ENCODE measurements around the gene ACOX3. TPM values are rescaled to one million over a fixed set of nuclear protein-coding genes. Genes with fewer than 3 reads are reported as not detected.

The ACOX3 gene
- polyA plus RNA-seq, 1 of the 3 experiments (the other 2 are of a cell fraction) = 8.4 TPM

DNA sequence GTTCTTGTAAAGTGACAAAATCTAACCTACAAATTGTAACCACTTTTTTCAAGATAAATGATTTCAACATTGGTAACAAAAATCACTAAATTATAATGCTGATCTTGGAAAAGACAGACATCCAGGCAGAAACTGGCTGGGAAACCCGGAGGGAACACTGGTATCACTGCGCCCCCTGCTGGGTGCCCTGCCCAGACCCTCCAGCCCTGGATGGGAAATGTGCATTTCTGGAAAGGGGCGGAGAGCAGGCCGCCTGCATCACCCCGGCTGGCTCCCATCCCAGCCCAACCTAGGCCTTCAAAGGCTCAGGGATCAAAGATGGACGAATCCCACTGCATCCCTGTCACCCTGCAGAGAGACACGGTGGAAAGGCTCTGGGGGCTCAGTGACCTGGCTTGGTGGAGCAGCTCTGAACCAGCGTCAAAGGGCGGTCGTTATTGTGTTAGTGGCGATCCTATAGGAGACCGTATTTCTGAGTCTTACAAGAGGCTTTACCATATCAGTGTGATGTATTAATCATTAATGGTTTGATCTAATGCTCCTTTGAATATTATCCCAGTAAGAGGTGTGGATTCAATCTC lies 37.3 kb downstream of the ACOX3 start (continued):
- TF ChIP-seq, protein P1, sequence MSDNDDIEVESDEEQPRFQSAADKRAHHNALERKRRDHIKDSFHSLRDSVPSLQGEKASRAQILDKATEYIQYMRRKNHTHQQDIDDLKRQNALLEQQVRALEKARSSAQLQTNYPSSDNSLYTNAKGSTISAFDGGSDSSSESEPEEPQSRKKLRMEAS (IDR thresholded peaks at IDR 0.05; ENCODE audit: low read depth) = no peak
- TF ChIP-seq GATA2 (CRISPR knock-in tag; IDR thresholded peaks at IDR 0.05) (no peak), ZBTB33 (IDR thresholded peaks at IDR 0.05; ENCODE audit: borderline replicate concordance, low read depth) (no peak), POLR2AphosphoS5 (IDR thresholded peaks at IDR 0.05; ENCODE audit: low read depth, low read length) (no peak), NRF1 (IDR thresholded peaks at IDR 0.05; ENCODE audit: low read depth, low read length) (no peak), RAD21 (IDR thresholded peaks at IDR 0.05; ENCODE audit: low read length) (peak; percentile 99), TAF1 (IDR thresholded peaks at IDR 0.05; ENCODE audit: borderline replicate concordance, low read depth, low read length) (no peak), EP300 (IDR thresholded peaks at IDR 0.05; ENCODE audit: borderline replicate concordance in 1 of 2, low read depth in 1 of 2, low read length in 1 of 2) (no peak), REST (IDR thresholded peaks at IDR 0.05; ENCODE audit: low read depth, low read length) (no peak), GABPA (IDR thresholded peaks at IDR 0.05; ENCODE audit: low read depth) (no peak), SMC3 (IDR thresholded peaks at IDR 0.05; ENCODE audit: low read depth, low read length) (peak; percentile 99), PBX3 (IDR thresholded peaks at IDR 0.05) (no peak), NFIC (IDR thresholded peaks at IDR 0.05; ENCODE audit: borderline replicate concordance) (peak; percentile 38; the same call in 1 of the 2 replicates)

DNA sequence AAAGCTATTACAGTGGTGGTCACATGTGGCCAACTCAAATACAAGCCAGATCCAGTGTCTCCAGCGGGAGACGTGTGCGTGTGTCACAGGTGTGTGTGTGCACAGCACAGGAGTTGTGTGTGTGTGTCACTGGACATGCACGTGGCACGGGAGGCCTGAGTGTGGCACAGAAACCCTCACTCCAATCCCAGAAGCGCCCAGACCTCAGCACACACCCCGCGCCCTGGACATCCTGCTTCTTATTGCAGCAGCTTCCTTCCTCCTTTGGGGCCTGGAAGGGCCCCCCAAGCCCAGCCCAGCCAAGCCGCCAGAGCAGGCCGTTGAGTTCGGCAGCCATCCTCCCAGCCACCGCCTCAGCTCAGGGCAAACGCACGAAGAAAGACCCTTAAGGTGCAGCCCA lies 37.9 kb downstream of the ACOX3 start:
- no peak overlapping the region for H3K4me2 ChIP-seq
- peaks cover 7% of the 10 kb centered on the region for H3F3A ChIP-seq (replicated peaks; ENCODE audit: insufficient read depth)
- H3K4me1 ChIP-seq (ENCODE audit: control insufficient read depth in 1 of 2, insufficient read depth in 2 of 2, low read depth in 1 of 2, low read length in 1 of 2) = peaks cover 0 to 14% of the 10 kb centered on the region in 2 experiments; a peak in 1 of 4 replicates
- TF ChIP-seq FOXM1 (IDR thresholded peaks at IDR 0.05; ENCODE audit: low read depth) = no peak
- no peak for TF ChIP-seq RAD21 (IDR thresholded peaks at IDR 0.05; ENCODE audit: low read length)
- TF ChIP-seq NRF1 (IDR thresholded peaks at IDR 0.05; ENCODE audit: low read depth, low read length) = no peak
- TF ChIP-seq RXRA (IDR thresholded peaks at IDR 0.05; ENCODE audit: borderline replicate concordance, low read depth) = no peak
- no peak for TF ChIP-seq ZBTB33 (IDR thresholded peaks at IDR 0.05; ENCODE audit: borderline replicate concordance, low read depth)
- TF ChIP-seq RCOR1 (IDR thresholded peaks at IDR 0.05; ENCODE audit: low read length) = no peak
- TF ChIP-seq EP300 (IDR thresholded peaks at IDR 0.05; ENCODE audit: borderline replicate concordance in 1 of 2, low read depth in 1 of 2, low read length in 1 of 2) = no peak
- TF ChIP-seq FOXJ3 (CRISPR knock-in tag; IDR thresholded peaks at IDR 0.05) = no peak
- H3K36me3 ChIP-seq (replicated peaks in 1 of 2; ENCODE audit: control insufficient read depth in 1 of 2, insufficient read depth in 2 of 2, low read length in 1 of 2) = peaks cover 6 to 32% of the 10 kb centered on the region in 2 experiments
- no peaks in the 10 kb centered on the region for H3K9me3 ChIP-seq
- H2AFZ ChIP-seq (ENCODE audit: low read depth) = no peak overlapping the region
- no peaks in the 10 kb centered on the region for H3K79me2 ChIP-seq (ENCODE audit: insufficient read depth)
- DNase-seq = no peak
- no peaks in the 10 kb centered on the region for H3K9me2 ChIP-seq
- ChIA-PET CTCF (interaction anchor here (0.6 to 6.7 kb wide), 47 partner anchors 8 to 467 kb away, joined by 3 to 115 read pairs (median 4); partner anchors contain the start of gene SH3TC1), POLR2A (no interaction called here)
- H3K4me3 ChIP-seq (ENCODE audit: low read depth in 2 of 2, low read length in 1 of 2) = no peak overlapping the region
- 74% methylated on average over 10 of the region's 14 CpGs for WGBS (ENCODE audit: low lambda C conversion rate)
- no peaks in the 10 kb centered on the region for H4K20me1 ChIP-seq (ENCODE audit: insufficient read depth)
- H3K27ac ChIP-seq (ENCODE audit: low read depth in 2 of 2, low read length in 1 of 2) = peak overlapping the region in 1 of 2 experiments; percentile 39; a peak in 1 of 4 replicates
- H3K27me3 ChIP-seq (ENCODE audit: insufficient read depth) = no peaks in the 10 kb centered on the region
- H3K9ac ChIP-seq = no peak overlapping the region
